Neuronal stem cell (in vitro differentiated cells): ENCODE data around the gene CMTM5.
A peak's percentile ranks its signal among the peaks of the same experiment; 100 is the strongest.
"Not testable (repeated sequence)": the region's sequence is repeated elsewhere in the genome, so short reads cannot be mapped to it uniquely, and the experiment has no call there.

ENCODE experiments used
- DNase-seq: peaks from one replicate; pipeline ENCODE4 v3.0.0-alpha.2; 2013; ENCODE audit warnings: low spot score
- H2AFZ ChIP-seq: one replicate; pipeline ENCODE4 v1.6.1; 2013; ENCODE audit warnings: mild to moderate bottlenecking, low read length, inconsistent platforms
- H2AK5ac ChIP-seq: 2 replicates; pipeline ENCODE4 v1.6.1; 2013; ENCODE audit warnings: low read depth, mild to moderate bottlenecking, inconsistent platforms, low read length, moderate library complexity, mixed read lengths
- H2BK120ac ChIP-seq: 2 replicates; pipeline ENCODE4 v1.6.1; 2013; ENCODE audit warnings: low read depth, mild to moderate bottlenecking, inconsistent platforms, low read length, moderate library complexity, mixed read lengths
- H2BK12ac ChIP-seq: one replicate; pipeline ENCODE4 v1.6.1; 2013; ENCODE audit warnings: low read length, inconsistent platforms
- H2BK15ac ChIP-seq: 2 replicates; pipeline ENCODE4 v1.6.1; 2013; ENCODE audit warnings: mild to moderate bottlenecking, low read length, inconsistent platforms, mixed read lengths
- H2BK5ac ChIP-seq: one replicate; pipeline ENCODE4 v1.6.1; 2013; ENCODE audit warnings: inconsistent platforms, mild to moderate bottlenecking, low read length, moderate library complexity
- H3K14ac ChIP-seq: one replicate; pipeline ENCODE4 v1.6.1; 2013; ENCODE audit warnings: low read length, inconsistent platforms
- H3K18ac ChIP-seq: 2 replicates; pipeline ENCODE4 v1.6.1; 2013; ENCODE audit warnings: low read length, inconsistent platforms
- H3K23ac ChIP-seq: 2 replicates; pipeline ENCODE4 v1.6.1; 2013; ENCODE audit warnings: low read depth, mild to moderate bottlenecking, mixed read lengths, low read length, inconsistent platforms; ENCODE audit not compliant: poor library complexity
- H3K27ac ChIP-seq: replicated peaks from 3 replicates; pipeline ENCODE4 v1.5.1; 2013; ENCODE audit warnings: low read length, inconsistent platforms
- H3K27me3 ChIP-seq, 3 experiments: 2 replicates each; pipeline ENCODE4 v1.6.1; 2013; ENCODE audit warnings: low read length in 3 of 3, mild to moderate bottlenecking in 2 of 3, inconsistent platforms in 1 of 3, low read depth in 1 of 3, mixed read lengths in 1 of 3, moderate library complexity in 1 of 3; ENCODE audit not compliant: control insufficient read depth in 3 of 3, insufficient read depth in 3 of 3
- H3K36me3 ChIP-seq, 2 donors: replicated peaks in 1 of 2; 2 replicates each; pipeline ENCODE4 v1.6.1; 2013; ENCODE audit warnings: low read length in 2 of 2; ENCODE audit not compliant: control insufficient read depth in 2 of 2, insufficient read depth in 2 of 2
- H3K4ac ChIP-seq: 2 replicates; pipeline ENCODE4 v1.6.1; 2013; ENCODE audit warnings: inconsistent platforms, mild to moderate bottlenecking, low read length, moderate library complexity
- H3K4me1 ChIP-seq, 2 donors: 1 replicate in 1 of 2; 2 replicates in 1 of 2; pipeline ENCODE4 v1.6.1; 2013; ENCODE audit warnings: low read length in 2 of 2, low read depth in 1 of 2; ENCODE audit not compliant: control insufficient read depth in 2 of 2, insufficient read depth in 1 of 2
- H3K4me2 ChIP-seq: one replicate; pipeline ENCODE4 v1.6.1; 2013; ENCODE audit warnings: mild to moderate bottlenecking, low read length, inconsistent platforms; ENCODE audit not compliant: insufficient read depth, poor library complexity, severe bottlenecking
- H3K4me3 ChIP-seq, 2 donors: 2 replicates each; pipeline ENCODE4 v1.5.1; 2013; ENCODE audit warnings: low read length in 2 of 2, mild to moderate bottlenecking in 2 of 2, inconsistent platforms in 1 of 2, moderate library complexity in 1 of 2
- H3K79me1 ChIP-seq: one replicate; pipeline ENCODE4 v1.6.1; 2013; ENCODE audit warnings: low read depth, mild to moderate bottlenecking, inconsistent platforms, low read length, moderate library complexity
- H3K9ac ChIP-seq: one replicate; pipeline ENCODE4 v1.6.1; 2013; ENCODE audit warnings: mild to moderate bottlenecking, low read depth, low read length, inconsistent platforms; ENCODE audit not compliant: poor library complexity
- H3K9me3 ChIP-seq, 2 donors: replicated peaks in 1 of 2; 2 replicates each; pipeline versions ENCODE3 to v1.6.1; 2013; ENCODE audit warnings: low read length in 2 of 2, mild to moderate bottlenecking in 2 of 2, inconsistent platforms in 1 of 2, low read depth in 1 of 2, mixed read lengths in 1 of 2, moderate library complexity in 1 of 2; ENCODE audit not compliant: control insufficient read depth in 2 of 2, insufficient read depth in 1 of 2
- H4K8ac ChIP-seq: one replicate; pipeline ENCODE4 v1.6.1; 2013; ENCODE audit warnings: low read depth, mild to moderate bottlenecking, inconsistent platforms, low read length, moderate library complexity
- H4K91ac ChIP-seq: one replicate; pipeline ENCODE4 v1.6.1; 2013; ENCODE audit warnings: low read length, low read depth, mild to moderate bottlenecking, inconsistent platforms; ENCODE audit not compliant: poor library complexity
- WGBS, 2 donors: extraction: QIAGEN DNeasy Blood & Tissue Kit; methylation state at CpG; one replicate each; pipeline ENCODE4 v1.1.7; 2013; ENCODE audit warnings: missing lambda C conversion rate in 2 of 2, mixed read lengths in 1 of 2; ENCODE audit not compliant: insufficient read length in 2 of 2, insufficient replicate concordance in 1 of 2; ENCODE audit errors: extremely low coverage in 2 of 2; 5-methylcytosine and 5-hydroxymethylcytosine counted together

CMTM5 gene

DNA sequence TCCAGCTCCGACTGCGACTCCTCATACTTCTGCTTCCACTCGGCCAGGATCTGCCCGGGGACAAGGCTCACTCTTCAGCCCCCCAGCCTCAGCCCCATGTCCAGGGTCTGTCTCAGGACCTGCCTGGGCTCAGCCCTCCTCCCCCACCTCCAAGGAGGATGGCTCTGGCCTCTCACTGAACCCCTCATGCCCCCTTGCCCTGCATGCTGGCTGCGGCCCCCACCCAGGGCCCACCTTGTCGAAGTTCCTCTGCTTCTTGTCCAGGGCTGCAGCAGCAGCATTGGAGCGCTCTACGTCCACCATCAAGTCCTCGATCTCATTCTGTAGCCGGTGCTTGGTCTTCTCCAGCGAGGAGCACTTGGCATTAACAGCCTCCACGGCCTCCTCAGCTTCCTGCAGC, 40.4 kb downstream of the CMTM5 start:
- H3K9me3 ChIP-seq, H3K23ac ChIP-seq, H3K9ac ChIP-seq, H3K4me2 ChIP-seq, H2AFZ ChIP-seq, H3K14ac ChIP-seq, H2BK120ac ChIP-seq, H3K4me3 ChIP-seq, H3K36me3 ChIP-seq, H3K27ac ChIP-seq, H2BK5ac ChIP-seq, DNase-seq, H3K79me1 ChIP-seq, H4K8ac ChIP-seq, H3K18ac ChIP-seq, H4K91ac ChIP-seq, H3K4ac ChIP-seq, H3K4me1 ChIP-seq, H2BK15ac ChIP-seq: not testable (repeated sequence)
- peaks cover 0 to 24% (median 0%) of the 10 kb centered on the region in 3 experiments for H3K27me3 ChIP-seq
- peak overlapping the region; percentile 81 for H2AK5ac ChIP-seq
- WGBS, 2 donors = no CpG with 5 or more reads among the region's 12 CpGs
- H2BK12ac ChIP-seq = peak overlapping the region; percentile 63

DNA sequence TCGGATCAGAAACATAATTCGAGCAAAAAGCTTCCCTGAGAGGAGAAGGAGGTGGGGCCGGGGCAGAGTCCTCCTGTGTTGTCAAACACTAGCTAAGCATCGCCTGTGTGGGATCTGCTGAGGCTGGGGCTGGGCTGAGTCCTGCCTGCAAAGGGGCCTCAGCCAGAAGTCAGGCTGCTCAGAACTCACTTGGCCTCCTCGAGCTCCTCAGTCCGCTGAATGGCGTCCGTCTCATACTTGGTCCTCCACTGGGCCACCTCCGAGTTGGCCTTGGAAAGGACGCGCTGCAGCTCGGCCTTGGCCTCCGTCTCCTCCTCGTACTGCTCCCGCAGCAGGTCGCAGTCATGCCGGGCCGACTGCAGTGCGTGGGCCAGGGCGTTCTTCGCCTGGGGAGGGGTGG, 41.2 kb downstream of the CMTM5 start:
- H2AFZ ChIP-seq = no peak overlapping the region
- H2BK120ac ChIP-seq = no peak overlapping the region
- H2AK5ac ChIP-seq = peak overlapping the region; percentile 84
- H3K79me1 ChIP-seq = no peaks in the 10 kb centered on the region
- H2BK5ac ChIP-seq = no peak overlapping the region
- peak overlapping the region; percentile 75 for H4K91ac ChIP-seq
- peaks cover 0 to 24% (median 0%) of the 10 kb centered on the region in 3 experiments for H3K27me3 ChIP-seq
- DNase-seq = no peak
- H3K4me2 ChIP-seq = no peak overlapping the region
- H2BK12ac ChIP-seq = peak overlapping the region; percentile 63
- H3K18ac ChIP-seq = no peak overlapping the region
- H3K4me3 ChIP-seq = peak overlapping the region in 1 of 2 donors; percentile 39
- H3K14ac ChIP-seq = peak overlapping the region; percentile 38
- H3K27ac ChIP-seq = no peak overlapping the region
- H3K4me1 ChIP-seq = peaks cover 0 to 2% of the 10 kb centered on the region in 2 donors
- H3K23ac ChIP-seq = no peak overlapping the region
- no peak overlapping the region for H2BK15ac ChIP-seq
- no peak overlapping the region for H3K9ac ChIP-seq
- H4K8ac ChIP-seq = no peak overlapping the region
- no peaks in the 10 kb centered on the region for H3K36me3 ChIP-seq
- no peak overlapping the region for H3K4ac ChIP-seq
- WGBS, 2 donors = no CpG with 5 or more reads among the region's 21 CpGs
- H3K9me3 ChIP-seq = peaks cover 0 to 4% of the 10 kb centered on the region in 2 donors

DNA sequence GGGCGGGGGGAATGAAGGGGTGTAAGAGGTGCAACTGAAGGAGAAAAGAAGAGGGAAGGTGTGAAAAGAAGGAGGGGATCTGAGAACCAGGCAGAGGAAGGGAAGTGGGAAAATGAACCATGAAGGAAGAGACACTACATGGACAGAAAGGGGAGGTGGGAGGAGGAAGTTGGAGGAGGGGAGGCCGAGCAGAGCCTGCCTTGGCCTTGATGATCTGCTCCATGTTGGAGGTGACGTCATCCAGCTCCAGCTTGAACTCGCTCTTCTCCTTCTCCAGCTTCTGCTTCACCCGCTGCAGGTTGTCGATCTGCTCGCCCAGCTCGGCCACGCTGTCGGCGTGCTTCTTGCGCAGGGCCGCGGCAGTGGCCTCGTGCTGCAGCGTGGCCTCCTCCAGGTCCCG, 42.8 kb downstream of the CMTM5 start:
- H3K4me2 ChIP-seq, H2AK5ac ChIP-seq, H4K91ac ChIP-seq, H2BK120ac ChIP-seq, H3K9me3 ChIP-seq, H2BK5ac ChIP-seq, H3K9ac ChIP-seq, H3K79me1 ChIP-seq, H3K27ac ChIP-seq, H3K36me3 ChIP-seq, H3K18ac ChIP-seq, H2BK15ac ChIP-seq, H3K4me3 ChIP-seq, H2AFZ ChIP-seq, H3K14ac ChIP-seq, DNase-seq, H2BK12ac ChIP-seq, H3K23ac ChIP-seq, H3K4me1 ChIP-seq, H3K4ac ChIP-seq, H4K8ac ChIP-seq: not testable (repeated sequence)
- 100% methylated on average over 1 of the region's 17 CpGs; no CpG with 5 or more reads in 1 of the 2 donors for WGBS, 2 donors
- peaks cover 0 to 21% (median 0%) of the 10 kb centered on the region in 3 experiments for H3K27me3 ChIP-seq

DNA sequence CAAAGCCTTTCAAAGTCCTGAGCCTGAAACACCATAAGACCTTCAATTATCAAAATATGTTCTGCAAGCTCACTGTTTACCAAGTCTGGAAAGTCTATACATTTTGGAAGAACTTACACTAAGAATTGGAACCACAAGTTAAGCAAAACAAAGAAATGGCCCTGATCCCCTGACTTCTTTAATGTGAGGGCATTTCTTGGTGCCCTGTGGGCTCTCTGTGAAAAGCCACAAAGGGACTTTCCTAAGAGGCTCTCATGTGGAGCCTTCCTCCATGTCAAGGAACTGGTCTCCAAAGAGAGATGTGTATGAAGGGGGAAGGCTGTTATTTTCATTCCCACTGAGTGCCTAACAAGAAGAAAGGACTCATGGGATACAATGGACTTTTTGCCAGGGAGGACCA, 44.7 kb downstream of the CMTM5 start:
- DNase-seq = no peak
- Histone ChIP-seq H2BK120ac (no peak overlapping the region), H3K27me3 (peaks cover 0 to 21% (median 0%) of the 10 kb centered on the region in 3 experiments), H3K18ac (peak overlapping the region; percentile 3), H2AK5ac (peak overlapping the region; percentile 85), H4K91ac (no peak overlapping the region), H4K8ac (no peak overlapping the region), H3K14ac (no peak overlapping the region), H2BK15ac (no peak overlapping the region), H3K4me3 (no peak overlapping the region), H2BK12ac (no peak overlapping the region), H3K9me3 (peaks cover 0 to 4% of the 10 kb centered on the region in 2 donors), H3K27ac (no peak overlapping the region), H3K9ac (no peak overlapping the region), H2BK5ac (peak overlapping the region; percentile 78), H2AFZ (no peak overlapping the region), H3K4me2 (no peak overlapping the region), H3K23ac (no peak overlapping the region), H3K79me1 (no peaks in the 10 kb centered on the region), H3K36me3 (no peaks in the 10 kb centered on the region), H3K4ac (no peak overlapping the region), H3K4me1 (peaks cover 0 to 2% of the 10 kb centered on the region in 2 donors)
